SKM-1 (cell line): ENCODE results near the gene TOR3A.
"Not testable (repeated sequence)": the region's sequence is repeated elsewhere in the genome, so short reads cannot be mapped to it uniquely, and the experiment has no call there.

Experiments
- DNase-seq: peaks from one replicate; lab custom pipeline; 2025; ENCODE audit not compliant: unreplicated experiment; lab: John Stamatoyannopoulos, UW

TOR3A gene

DNA sequence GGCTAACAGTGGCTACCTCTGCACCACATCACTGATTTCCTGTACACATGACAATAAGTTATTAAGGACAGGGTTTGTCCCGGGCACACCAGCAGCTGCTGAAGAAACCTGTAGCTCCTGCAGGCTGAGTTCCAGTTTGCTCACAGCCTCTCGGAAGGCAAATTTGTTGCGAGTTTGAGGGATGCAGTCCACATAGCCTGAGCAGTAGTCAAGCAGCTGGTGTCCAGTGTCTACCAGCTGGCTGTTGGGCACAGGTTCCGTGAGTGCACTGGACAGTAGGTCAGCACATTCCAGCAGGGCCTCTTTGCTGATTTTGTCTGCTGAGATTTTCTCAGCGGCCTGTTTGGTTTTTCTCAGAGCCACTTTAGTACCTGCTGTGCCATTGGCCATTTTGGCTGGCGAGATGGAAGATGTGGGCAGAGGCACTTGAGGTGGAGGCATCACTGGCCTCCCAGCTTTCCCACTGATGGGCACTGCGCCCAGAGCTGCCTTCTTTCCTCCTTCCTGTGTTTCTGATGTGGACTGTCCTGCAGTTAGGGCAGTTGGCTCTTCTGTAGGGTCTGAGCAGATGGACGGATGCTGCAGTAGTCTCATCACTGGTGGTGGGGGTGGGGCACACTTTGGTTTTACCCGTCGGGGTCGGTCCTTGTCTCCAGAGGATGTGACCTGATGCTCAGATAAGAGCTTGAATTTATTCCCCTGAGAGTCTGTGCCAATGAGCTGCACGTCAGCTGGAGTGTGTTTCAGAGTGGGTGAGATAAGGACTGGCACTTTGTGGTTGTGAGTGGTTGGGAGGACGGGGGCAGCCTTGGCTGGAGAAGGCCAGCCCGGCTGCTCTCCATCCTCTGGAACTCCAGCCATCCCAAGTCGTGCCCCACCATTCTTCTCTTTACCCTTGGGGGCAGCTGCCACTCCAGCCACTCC lies 26.1 kb downstream of the TOR3A start:
- no peak for DNase-seq

DNA sequence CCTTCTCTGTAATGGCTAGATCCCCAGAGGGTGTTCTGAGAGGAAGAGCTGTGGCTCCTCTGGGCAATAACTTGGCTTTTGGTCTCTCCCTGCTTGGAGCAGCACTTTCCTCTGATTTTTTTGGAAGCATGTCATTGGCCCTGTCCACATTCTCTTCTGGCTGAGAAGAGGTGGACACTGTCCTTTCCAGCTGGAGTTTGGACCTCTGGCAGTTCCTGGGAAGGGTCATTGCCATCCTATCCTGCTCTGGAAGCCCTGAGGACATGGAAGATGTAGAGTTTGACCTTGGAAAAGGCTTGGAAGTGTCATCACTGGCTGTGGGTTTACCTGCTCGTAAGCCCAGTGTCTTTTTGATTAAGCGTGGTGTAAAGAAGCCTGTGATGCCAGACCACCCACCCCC lies 26.8 kb downstream of the TOR3A start:
- DNase-seq = no peak

DNA sequence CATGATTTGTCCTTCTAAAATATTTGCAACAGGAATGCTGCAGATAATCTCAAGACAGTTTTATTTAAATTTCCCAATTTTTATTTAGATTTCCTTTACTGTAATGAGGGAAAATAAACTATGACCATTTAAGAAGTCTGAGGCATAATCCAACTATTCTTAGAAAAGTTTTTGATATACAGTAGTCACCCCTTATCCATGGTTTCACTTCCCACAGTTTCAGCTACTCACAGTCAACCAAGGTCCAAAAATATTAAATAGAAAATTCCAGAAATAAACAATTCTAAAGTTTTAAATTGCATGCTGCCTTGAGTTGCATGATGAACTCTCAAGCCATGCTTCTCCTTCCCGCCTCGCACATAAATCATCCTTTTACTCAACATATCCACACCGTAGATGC lies 33.3 kb downstream of the TOR3A start:
- DNase-seq = no peak

DNA sequence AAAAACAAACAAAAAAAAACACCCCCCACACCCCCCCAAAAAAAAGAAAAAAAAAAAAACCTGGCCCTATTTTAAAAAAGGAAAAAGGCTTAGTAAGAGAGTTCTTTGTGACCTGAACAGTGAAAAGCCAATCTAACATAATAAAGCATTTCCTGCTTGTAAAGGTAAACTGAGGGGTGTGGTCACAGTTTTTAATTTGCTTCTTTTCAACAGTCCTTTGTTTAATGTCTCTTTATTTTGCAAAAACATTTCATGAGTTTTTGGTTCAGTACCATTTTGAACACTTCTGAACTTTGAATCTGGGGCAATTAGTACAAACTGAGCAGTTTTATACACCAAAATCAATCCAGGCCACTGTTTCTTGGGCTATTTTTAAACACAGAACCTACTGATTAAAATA lies 37.6 kb downstream of the TOR3A start:
- no peak for DNase-seq

DNA sequence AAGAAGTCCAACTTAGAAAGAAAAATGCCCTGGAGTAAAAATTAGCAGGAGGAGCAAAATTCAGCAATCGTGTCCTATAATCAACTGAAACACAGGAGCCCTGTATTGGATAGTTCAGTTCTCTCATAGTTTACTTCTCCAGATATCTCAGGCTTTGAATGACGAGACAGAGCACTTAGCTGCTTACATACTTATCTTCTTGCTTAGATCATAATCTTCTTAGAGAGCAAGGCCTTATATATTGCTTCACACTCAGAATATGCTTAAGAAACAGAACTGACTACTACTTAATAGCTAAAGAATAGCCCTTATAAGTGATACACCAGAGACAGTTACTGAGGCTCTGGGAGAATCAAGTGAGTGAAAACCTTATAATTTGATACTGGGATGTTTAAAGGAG lies 38.9 kb downstream of the TOR3A start:
- DNase-seq = no peak

DNA sequence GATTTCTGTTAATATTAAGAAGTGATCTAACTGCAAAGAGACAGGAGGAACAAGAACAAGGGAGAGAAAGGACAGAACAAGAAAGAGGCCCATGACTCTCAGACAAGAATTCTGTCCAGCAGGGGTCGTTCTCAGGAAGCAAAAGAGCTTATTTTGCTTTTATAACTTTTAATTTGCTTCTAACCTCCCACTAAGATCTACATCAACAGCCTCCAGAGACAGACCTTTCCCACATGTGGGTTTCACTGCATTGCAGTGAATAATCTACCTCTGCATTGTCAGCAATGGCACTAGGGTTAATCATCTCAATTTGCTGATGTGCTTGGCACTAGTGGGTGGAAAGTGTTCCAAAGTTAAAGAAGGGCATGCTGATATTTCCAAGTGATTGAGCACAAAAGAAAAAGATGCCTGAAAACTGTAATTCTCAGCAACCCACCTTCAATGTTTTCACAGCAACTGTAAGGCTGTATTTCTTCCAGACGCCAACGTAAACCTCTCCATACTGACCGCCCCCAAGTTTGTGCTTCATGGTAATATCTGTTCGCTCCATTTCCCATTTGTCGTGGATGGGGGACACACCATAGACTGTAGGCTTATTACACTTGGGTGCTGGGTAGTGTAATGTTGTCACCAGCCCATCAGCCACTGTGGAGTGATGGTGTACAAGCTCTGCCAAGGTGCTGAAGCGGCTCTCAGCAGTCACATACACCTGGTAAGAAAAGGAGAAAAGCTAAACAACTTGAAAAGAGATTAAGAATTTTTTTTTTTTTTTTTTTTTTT lies 39.5 kb downstream of the TOR3A start:
- DNase-seq = no peak

DNA sequence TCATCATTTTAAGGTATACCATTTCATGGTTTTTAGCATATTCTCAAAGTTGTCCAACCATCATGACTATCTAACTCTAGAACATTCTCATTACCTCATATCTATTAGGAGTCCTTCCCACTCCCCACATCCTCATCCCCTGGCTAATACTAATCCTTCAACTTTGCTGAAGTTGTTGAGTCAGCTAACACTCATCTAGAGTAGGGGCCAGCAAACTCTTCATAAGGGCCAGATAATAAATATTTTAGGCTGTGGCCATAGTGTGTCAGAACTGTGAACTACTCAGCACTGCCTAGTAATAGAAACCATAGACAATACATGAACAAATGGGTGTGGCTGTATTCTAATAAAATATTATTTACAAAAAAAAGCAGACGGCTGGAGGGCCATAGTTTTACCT lies 43.0 kb downstream of the TOR3A start:
- DNase-seq = no peak

DNA sequence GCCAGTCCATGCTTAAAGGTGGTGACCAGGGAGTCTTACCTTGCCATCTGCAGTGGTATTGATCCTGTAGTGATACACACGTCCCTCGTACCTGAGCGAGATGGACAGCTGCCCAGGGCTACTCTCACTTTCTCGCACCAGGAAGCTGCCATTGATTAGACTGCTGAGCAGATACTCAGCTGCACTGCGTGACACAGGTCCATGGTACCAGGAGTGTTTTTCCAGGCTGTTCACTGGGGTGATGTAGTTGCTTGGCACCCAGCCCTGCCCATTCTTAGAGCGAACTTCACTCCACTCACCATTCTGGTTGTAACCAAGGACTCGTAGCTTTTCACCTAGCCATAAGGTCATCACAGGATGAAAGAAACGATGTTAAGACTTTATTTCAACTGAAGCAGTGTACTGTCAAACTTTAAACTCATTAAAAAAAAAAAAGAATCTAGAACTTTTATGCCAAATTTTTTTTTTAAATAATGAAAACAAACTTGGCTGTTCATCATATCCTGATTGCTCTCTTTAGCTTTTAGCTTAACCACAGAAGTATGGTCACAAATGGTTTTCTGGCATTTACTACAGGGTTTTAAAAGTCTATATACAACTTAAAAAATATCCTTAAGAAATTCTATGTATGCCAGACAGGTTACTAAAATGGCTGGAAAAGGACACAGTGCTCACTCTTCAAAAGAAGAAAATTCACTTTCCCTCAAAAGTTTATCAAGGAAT lies 44.6 kb downstream of the TOR3A start:
- DNase-seq = no peak

DNA sequence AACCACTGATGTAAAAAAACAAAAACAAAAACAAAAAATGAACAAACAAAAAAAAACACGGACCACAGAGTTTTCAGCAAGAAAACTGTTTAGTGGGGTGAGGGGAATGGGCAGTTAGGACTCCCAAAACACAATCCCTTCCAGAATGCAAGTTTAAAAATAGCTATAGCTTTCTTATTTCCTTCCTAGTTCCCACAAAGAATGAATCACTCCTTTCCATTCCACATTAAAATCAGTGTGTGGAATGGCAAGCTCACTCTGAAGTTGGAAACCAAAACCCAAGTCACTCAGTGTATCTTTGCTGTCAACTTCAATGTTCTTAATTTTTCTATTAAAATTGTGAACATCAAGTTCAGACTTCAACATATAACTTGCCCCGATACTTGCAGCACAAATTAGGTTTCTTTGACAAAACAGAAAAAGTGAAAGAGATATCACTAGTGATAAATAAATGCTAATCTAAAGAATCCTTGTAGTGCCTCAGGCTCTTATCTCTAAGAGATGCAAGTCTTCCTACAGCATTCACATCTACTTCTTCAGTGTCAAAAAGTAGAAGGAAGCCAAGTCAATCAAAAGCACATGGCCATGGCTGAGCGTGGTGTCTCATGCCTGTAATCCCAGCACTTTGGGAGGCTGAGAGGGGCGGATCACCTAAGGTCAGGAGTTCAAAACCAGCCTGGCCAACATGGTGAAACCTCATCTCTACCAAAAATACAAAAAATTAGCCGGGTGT lies 45.5 kb downstream of the TOR3A start:
- no peak for DNase-seq

DNA sequence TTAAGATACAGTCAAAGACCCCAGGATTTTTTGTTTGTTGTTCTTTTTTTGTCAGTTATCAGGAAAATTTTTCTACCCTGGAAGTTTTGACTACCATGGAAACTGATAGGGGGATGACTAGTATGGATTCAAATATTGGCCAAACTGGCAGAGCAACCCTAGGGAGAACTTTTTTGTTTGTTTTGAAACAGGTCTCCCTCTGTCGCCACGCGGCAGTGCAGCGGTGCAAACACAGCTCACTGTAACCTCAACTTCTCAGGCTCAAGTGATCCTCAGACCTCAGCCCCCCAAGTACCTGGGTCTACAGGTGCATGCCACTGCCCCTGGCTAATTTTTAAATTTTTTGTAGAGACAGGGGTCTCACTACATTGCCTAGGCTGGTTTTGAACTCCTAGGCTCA lies 46.6 kb downstream of the TOR3A start:
- no peak for DNase-seq

DNA sequence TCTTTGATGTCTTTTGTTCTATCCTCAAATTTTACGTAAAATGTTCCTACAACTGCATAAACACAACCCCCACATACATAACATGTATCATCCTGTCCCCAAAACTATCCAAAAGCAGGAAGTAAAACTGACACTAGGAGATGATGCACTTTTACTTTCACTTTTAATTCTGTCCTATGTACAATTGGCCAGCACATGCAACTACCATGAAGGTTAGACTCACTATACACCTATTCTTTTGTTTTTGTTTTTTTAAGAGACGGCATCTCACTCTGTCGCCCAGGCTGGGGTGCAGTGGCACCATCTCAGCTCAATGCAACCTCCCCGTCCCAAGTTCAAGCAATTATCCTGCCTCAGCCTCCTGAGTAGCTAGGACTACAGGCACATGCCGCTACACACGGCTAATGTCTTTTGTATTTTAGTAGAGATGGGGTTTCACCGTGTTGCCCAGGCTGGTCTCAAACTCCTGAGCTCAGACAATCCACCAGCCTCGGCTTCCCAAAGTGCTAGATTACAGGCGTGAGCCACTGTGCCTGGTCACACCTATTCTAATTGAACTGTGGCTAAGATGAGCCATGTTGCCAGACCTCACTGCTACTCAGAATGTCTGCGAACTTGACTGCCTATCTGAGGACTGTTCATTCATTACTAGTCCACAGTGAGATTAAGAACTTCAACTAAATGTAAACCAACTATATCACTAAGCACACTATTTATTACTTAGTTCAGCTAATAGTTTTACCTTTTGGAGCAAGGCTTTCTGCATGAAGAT lies 48.0 kb downstream of the TOR3A start:
- peak; percentile 50 for DNase-seq

DNA sequence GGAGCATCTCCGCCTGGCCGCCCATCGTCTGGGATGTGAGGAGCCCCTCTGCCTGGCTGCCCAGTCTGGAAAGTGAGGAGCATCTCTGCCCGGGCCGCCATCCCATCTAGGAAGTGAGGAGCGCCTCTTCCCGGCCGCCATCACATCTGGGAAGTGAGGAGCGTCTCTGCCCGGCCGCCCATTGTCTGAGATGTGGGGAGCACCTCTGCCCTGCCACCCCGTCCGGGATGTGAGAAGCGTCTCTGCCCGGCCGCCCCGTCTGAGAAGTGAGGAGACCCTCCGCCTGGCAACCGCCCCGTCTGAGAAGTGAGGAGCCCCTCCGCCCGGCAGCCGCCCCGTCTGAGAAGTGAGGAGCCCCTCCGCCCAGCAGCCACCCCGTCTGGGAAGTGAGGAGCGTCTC lies 53.3 kb downstream of the TOR3A start:
- not testable (repeated sequence) for DNase-seq

DNA sequence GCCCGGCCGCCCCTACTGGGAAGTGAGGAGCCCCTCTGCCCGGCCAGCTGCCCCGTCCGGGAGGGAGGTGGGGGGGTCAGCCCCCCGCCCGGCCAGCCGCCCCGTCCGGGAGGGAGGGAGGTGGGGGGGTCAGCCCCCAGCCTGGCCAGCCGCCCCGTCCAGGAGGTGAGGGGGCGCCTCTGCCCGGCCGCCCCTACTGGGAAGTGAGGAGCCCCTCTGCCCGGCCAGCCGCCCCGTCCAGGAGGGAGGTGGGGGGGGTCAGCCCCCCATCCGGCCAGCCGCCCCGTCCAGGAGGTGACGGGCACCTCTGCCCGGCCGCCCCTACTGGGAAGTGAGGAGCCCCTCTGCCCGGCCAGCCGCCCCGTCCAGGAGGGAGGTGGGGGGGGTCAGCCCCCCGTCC lies 53.8 kb downstream of the TOR3A start:
- DNase-seq = not testable (repeated sequence)

DNA sequence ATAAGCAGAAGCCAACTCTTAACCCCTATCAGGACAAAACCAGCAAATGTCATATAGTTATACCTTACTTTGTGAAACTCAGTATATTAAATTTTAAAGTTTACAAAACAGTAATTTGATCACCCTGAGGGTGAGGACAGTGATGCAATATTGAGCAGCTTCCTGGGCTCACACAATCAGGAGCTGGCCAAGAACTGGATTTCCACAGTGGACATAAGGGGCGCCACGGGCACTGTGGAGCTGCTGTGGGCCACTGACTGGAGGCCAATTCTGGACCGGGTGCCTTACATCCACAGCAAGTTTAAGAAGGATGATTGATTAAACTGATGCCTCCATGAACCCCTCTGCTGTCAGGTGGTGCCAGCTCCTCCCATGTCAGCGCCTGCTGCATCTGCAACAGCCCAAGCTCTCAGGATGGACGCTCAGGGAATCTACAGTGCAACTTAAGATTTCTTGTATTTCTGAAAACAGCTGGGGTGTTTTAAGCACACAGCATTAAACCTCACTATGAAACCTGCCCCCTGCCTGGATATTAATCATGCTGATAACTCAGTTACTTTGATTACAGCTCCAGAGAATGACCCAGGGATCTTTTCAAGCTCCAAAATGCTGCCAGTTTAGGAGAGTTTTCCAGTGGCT lies 55.9 kb downstream of the TOR3A start:
- no peak for DNase-seq

DNA sequence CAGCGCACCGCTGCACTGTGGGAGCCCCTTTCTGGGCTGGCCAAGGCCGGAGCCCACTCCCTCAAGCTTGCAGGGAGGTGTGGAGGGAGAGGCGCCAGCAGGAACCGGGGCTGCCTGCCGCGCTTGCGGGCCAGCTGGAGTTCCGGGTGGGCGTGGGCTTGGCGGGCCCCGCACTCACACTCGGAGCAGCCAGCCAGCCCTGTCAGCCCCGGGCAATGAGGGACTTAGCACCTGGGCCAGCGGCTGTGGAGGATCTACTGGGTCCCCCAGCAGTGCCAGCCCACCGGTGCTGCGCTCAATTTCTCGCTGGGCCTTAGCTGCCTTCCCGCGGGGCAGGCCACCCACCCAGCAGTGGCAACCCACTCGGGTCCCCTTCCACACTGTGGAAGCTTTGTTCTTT lies 56.9 kb downstream of the TOR3A start:
- DNase-seq = not testable (repeated sequence)

DNA sequence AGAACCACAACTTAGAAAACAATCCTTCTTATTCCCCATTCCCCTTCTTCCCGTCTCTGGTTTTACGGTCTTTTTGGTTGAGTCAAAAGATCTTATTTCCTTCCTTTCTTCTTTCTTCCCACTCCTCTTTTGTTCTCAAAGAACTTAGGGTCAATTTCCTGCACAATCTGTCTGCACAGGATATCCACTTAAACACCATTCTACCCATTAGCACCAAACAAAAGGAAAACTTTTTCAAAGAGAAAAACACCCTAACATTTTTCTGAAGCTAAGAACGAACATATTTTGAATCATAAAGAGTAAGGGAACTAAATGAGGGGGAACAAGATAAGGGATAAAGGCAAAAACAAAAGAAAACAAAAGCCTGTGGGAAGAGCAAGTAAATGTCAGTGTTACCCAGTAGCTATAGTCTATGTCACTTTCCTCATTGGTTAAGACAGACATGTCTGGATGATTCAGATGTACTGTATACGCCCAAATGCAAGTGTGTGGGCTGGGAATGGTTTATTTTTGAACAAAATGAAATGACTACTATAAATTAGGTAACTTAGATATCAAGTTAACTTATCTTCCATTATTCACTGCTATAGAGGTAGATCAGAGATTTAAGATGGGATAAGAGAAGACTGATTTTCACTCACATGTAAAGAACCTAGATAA lies 59.9 kb downstream of the TOR3A start:
- no peak for DNase-seq

DNA sequence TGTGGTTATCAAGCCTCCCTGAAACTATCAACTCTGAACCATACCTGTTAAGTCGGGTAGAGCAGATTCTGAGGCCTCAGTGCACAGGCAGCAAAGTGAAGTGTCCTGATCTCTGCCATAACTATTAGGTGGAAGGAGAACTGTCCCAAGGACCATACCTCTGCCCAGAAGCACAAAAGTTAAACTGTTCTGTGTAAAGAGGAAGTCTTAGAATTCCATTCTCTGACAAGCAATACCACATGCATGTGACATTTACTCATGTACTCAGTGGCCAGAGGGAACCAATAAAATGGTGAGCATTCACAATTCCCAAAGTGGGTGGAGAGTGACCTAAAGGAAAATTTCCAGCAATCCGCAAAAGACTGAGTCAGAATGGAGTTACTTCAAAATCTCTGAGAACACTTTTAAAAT lies 61.0 kb downstream of the TOR3A start:
- DNase-seq = no peak

DNA sequence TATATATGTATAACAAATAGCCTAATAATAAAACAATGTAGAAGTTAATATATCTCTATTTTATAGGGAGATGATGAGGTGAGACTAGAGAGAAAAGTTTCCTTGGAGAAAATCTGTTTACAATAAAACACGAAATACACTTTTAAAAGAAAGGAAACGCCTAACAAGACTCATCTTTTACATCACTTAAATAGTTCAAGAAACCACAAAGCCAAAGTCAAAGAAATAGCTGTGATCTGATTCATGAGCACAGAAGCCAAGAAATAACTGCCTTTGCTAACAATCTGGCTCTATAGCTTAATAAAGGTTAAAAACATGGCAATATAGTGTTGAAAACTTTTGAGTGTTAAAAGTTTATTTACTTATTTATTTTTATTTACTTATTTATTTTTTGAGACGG lies 61.5 kb downstream of the TOR3A start:
- no peak for DNase-seq

DNA sequence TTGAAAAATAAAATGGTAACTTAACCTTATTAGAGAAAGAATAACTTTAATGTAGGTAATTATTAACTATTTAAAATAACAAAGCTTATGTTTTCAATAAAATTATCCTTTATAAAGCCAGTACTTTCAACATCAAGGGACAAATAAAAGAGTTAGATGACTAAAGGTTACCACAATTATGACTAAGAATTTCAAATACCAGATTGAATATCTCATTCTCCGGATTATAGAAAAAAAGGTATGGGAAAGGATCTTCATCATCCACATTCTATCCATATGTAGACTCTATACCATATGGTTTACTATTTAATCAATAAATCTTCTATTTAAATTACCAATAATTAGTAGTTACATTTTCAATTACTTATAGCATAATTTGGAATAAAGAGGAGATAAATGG lies 62.8 kb downstream of the TOR3A start:
- DNase-seq = no peak
